A549 (cell line): ENCODE measurements around the gene TAF9. TPM values are rescaled to one million over a fixed set of nuclear protein-coding genes. Genes with fewer than 3 reads are reported as not detected.
A peak's percentile ranks its signal among the peaks of the same experiment; 100 is the strongest.

Experiments
- ATAC-seq, 2 experiments: fragments of 200-7000 bp in 1 of 2; fragments of >200 bp in 1 of 2; cut with Nextera tagmentation in 1 of 2; cut with Tn5 transposase in 1 of 2; 3 replicates each; pipeline versions ENCODE4 v1.8.0 to v1.9.1; 2018 to 2020; ENCODE audit warnings: mild to moderate bottlenecking in 1 of 2, moderate library complexity in 1 of 2
- CTCF ChIA-PET: fragments of 300-600 bp; sonication (Branson Sonifier 250); formaldehyde crosslinking; extraction: SDS; loops from one replicate; lab custom pipeline; 2021; ENCODE audit warnings: antibody characterized with exemption, inconsistent platforms; lab: Yijun Ruan, JAX
- POLR2A ChIA-PET: fragments of 350-600 bp; formaldehyde crosslinking; extraction: SDS; loops from one replicate; lab custom pipeline; 2021; ENCODE audit warnings: antibody characterized with exemption, inconsistent platforms; lab: Yijun Ruan, JAX
- DNase-seq, 2 experiments: peaks; one replicate each; pipeline versions ENCODE4 v3.0.0 to v3.0.0-alpha.2; 2011 to 2016; ENCODE audit warnings: low read depth in 1 of 2, low spot score in 1 of 2
- FAIRE-seq: peaks from 2 replicates; lab custom pipeline; 2011; peaks lifted over from hg19 to GRCh38; lab: Jason Lieb, UNC
- H3K27ac ChIP-seq, 2 experiments: fragments of >200 bp; sonication (Bioruptor Twin); formaldehyde crosslinking; 3 replicates each; pipeline ENCODE4 v1.5.1; 2016 to 2017
- H3K4me1 ChIP-seq: fragments of >200 bp; sonication (Bioruptor Twin); formaldehyde crosslinking; 3 replicates; pipeline ENCODE4 v1.6.1; 2016
- H3K4me2 ChIP-seq: fragments of >200 bp; sonication (Bioruptor Twin); formaldehyde crosslinking; 3 replicates; pipeline ENCODE4 v1.6.1; 2016
- H3K4me3 ChIP-seq: fragments of >200 bp; sonication (Bioruptor Twin); formaldehyde crosslinking; 3 replicates; pipeline ENCODE4 v1.5.1; 2016
- H3K9me3 ChIP-seq: fragments of >200 bp; sonication (Bioruptor Twin); formaldehyde crosslinking; 3 replicates; pipeline ENCODE4 v1.6.1; 2016
- CBX2 ChIP-seq: fragments of 200-600 bp; sonication (generic); IDR thresholded peaks from 2 replicates; pipeline ENCODE4 v1.6.1; 2016; ENCODE audit warnings: low read depth, mild to moderate bottlenecking, borderline replicate concordance
- CBX8 ChIP-seq: fragments of 200-600 bp; sonication (generic); IDR thresholded peaks from 2 replicates; pipeline ENCODE4 v1.6.1; 2016
- EHF ChIP-seq: fragments of 250-450 bp; sonication (Bioruptor Pico); IDR thresholded peaks from 2 replicates; pipeline ENCODE4 v1.5.0; 2020; ENCODE audit warnings: mild to moderate bottlenecking
- ESRRA ChIP-seq: fragments of 150-350 bp; IDR thresholded peaks from 2 replicates; pipeline ENCODE4 v1.6.1; 2014; ENCODE audit warnings: mild to moderate bottlenecking, low read length, borderline replicate concordance
- HOXA7 ChIP-seq: fragments of 250-450 bp; sonication (Bioruptor Pico); IDR thresholded peaks from 2 replicates; pipeline ENCODE4 v1.5.0; 2020; ENCODE audit warnings: mild to moderate bottlenecking, moderate library complexity
- HOXB13 ChIP-seq: fragments of 250-450 bp; sonication (Bioruptor Pico); IDR thresholded peaks from 2 replicates; pipeline ENCODE4 v1.5.0; 2020; ENCODE audit warnings: low read depth, mild to moderate bottlenecking, moderate library complexity
- NFE2L2 ChIP-seq: fragments of 150-350 bp; conservative IDR thresholded peaks from 2 replicates; pipeline ENCODE4 v1.6.1; 2014; ENCODE audit warnings: low read length
- POLR2A ChIP-seq: IDR thresholded peaks from 2 replicates; pipeline ENCODE4 v1.6.1; 2012; ENCODE audit warnings: mild to moderate bottlenecking, low read length
- RAD21 ChIP-seq, 2 experiments: fragments of >200 bp in 1 of 2; sonication (Bioruptor Twin) in 1 of 2; formaldehyde crosslinking in 1 of 2; IDR thresholded peaks in 1 of 2; conservative IDR thresholded peaks in 1 of 2; 2 replicates in 1 of 2; 3 replicates in 1 of 2; pipeline ENCODE4 v1.6.1; 2012 to 2018; ENCODE audit warnings: inconsistent platforms in 1 of 2
- RFX5 ChIP-seq: fragments of 450-650 bp; IDR thresholded peaks from 2 replicates; pipeline ENCODE4 v1.7.1; 2014; ENCODE audit warnings: antibody characterized with exemption, mild to moderate bottlenecking, moderate library complexity
- SREBF2 ChIP-seq: fragments of 450-650 bp; IDR thresholded peaks from 2 replicates; pipeline ENCODE4 v1.6.1; 2014; ENCODE audit warnings: mild to moderate bottlenecking, moderate library complexity
- TP53 ChIP-seq: fragments of 250-450 bp; sonication (Bioruptor Pico); IDR thresholded peaks from 2 replicates; pipeline ENCODE4 v1.5.0; 2021; ENCODE audit warnings: mild to moderate bottlenecking, moderate library complexity
- ZC3H11A ChIP-seq: fragments of 450-650 bp; IDR thresholded peaks from 2 replicates; pipeline ENCODE4 v1.6.1; 2014; ENCODE audit warnings: antibody characterized with exemption, mild to moderate bottlenecking
- ZSCAN20 ChIP-seq: fragments of 250-450 bp; sonication (Bioruptor Pico); IDR thresholded peaks from 2 replicates; pipeline ENCODE4 v1.8.0; 2022; ENCODE audit warnings: mild to moderate bottlenecking, moderate library complexity
- WGBS: methylation state at CpG from one replicate; pipeline ENCODE4 v1.1.6; 2017; ENCODE audit errors: missing lambda C conversion rate; 5-methylcytosine and 5-hydroxymethylcytosine counted together
- polyA plus RNA-seq, 4 experiments: library from polyadenylated mRNA; depleted of rRNA in 3 of 4; stranded (reverse); fragments of >200 nt; fragmentation: RNase III in 1 of 4; extraction: RNeasy Plus Mini Kit Qiagen cat#74134 plus additional on column Dnase treatment in 1 of 4; gene quantifications; 2 replicates in 3 of 4; 3 replicates in 1 of 4; pipeline ENCODE4 v1.2.3, GENCODE V29; 2011 to 2017
- TF ChIP-seq, protein P1 (sequence below): fragments of 250-450 bp; sonication (Bioruptor Pico); IDR thresholded peaks from 2 replicates; pipeline ENCODE4 v1.5.0; 2020; ENCODE audit warnings: low read depth, mild to moderate bottlenecking, moderate library complexity
- TF ChIP-seq, protein P2 (sequence below): fragments of 200-600 bp; sonication (generic); IDR thresholded peaks from 2 replicates; pipeline ENCODE4 v1.6.1; 2016; ENCODE audit warnings: antibody characterized with exemption, mild to moderate bottlenecking, moderate library complexity
- TF ChIP-seq, protein P3 (sequence below): fragments of 150-350 bp; IDR thresholded peaks from 2 replicates; pipeline ENCODE4 v1.6.1; 2014; ENCODE audit warnings: low read depth, mild to moderate bottlenecking, low read length
- TF ChIP-seq, protein P4 (sequence below): IDR thresholded peaks from 2 replicates; pipeline ENCODE4 v1.6.1; 2012
- TF ChIP-seq, protein P5 (sequence below): fragments of >200 bp; sonication (Bioruptor Twin); formaldehyde crosslinking; IDR thresholded peaks from 3 replicates; pipeline ENCODE4 v1.6.1; 2016
- TF ChIP-seq, protein P6 (sequence below): fragments of >200 bp; sonication (Bioruptor Twin); formaldehyde crosslinking; IDR thresholded peaks from 3 replicates; pipeline ENCODE4 v1.5.1; 2016
- TF ChIP-seq, protein P7 (sequence below): fragments of 450-650 bp; IDR thresholded peaks from 2 replicates; pipeline ENCODE4 v1.6.1; 2014; ENCODE audit warnings: antibody characterized with exemption

Gene TAF9
- polyA plus RNA-seq, 2 of the 4 experiments (the other 2 are of a cell fraction) = 112 to 269 TPM

DNA sequence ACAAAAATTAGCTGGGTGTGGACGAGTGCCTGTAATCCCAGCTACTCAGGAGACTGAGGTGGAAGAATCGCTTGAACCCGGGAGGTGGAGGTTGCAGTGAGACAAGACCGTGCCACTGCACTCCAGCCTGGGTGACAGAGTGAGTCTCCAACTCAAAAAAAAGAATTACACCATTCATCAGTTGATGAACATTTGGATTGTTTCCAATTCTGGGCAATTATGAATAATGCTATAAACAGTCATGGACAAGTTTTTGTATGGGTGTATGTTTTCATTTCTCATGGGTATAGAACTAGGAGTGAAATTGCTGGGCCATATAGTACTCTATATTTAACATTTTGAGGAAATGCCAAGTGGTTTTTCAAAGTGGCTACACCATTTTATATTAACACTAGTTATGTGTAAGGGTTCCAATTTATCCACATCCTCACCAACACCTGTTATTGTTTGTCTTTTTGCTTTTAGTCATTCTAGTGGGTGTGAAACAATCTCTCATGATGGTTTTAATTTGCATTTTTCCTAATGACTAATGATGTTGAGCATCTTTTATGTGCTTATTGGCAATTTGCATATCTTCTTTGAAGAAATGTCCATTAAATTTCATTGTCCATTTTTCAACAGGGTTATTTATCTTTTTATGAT lies 27.7 kb downstream of the TAF9 start (continued):
- TF ChIP-seq, protein P1, sequence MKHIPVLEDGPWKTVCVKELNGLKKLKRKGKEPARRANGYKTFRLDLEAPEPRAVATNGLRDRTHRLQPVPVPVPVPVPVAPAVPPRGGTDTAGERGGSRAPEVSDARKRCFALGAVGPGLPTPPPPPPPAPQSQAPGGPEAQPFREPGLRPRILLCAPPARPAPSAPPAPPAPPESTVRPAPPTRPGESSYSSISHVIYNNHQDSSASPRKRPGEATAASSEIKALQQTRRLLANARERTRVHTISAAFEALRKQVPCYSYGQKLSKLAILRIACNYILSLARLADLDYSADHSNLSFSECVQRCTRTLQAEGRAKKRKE (CRISPR knock-in tag) = no peak
- TF ChIP-seq SREBF2 = no peak
- no peak for TF ChIP-seq RFX5

DNA sequence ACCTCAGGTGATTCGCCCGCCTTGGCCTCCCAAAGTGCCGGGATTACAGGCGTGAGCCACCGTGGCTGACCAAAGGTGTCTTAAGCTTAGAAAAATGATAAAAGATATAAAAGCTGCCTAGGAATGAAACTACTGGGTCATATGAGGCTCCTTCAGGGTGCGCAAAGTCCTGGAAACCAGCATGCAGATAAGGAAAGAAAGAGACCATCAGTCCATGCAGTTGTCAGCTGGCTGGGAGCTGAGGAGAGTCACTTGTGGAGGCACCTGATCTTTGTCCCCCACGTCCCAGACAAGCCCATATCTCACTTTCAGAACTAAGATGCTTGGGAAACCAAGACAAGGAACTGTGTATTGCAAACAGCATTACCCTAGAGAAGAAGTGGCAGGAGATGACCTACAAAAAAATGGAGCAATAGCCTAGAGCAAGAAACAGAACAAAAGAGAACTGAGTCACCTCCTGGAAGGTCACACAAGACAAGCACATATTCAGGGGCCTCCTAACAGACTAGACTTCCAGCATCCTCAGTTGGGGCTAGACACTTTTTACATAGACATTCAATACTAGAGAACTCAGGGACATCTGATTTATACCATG lies 33.9 kb downstream of the TAF9 start:
- Histone ChIP-seq H3K9me3 (no peaks in the 10 kb centered on the region), H3K4me3 (no peak overlapping the region), H3K4me2 (no peak overlapping the region; the same call in 2 of the 3 replicates), H3K27ac (no peak overlapping the region), H3K4me1 (peaks cover 12% of the 10 kb centered on the region; the same call in 2 of the 3 replicates)
- no peak for TF ChIP-seq RFX5
- no peak for TF ChIP-seq ZSCAN20
- no peak for TF ChIP-seq ZC3H11A
- TF ChIP-seq EHF (CRISPR knock-in tag) = no peak
- no peak for TF ChIP-seq RAD21 (conservative IDR thresholded peaks at IDR 0.05 in 1 of 2, IDR thresholded peaks at IDR 0.05 in 1 of 2)
- TF ChIP-seq, protein P2, sequence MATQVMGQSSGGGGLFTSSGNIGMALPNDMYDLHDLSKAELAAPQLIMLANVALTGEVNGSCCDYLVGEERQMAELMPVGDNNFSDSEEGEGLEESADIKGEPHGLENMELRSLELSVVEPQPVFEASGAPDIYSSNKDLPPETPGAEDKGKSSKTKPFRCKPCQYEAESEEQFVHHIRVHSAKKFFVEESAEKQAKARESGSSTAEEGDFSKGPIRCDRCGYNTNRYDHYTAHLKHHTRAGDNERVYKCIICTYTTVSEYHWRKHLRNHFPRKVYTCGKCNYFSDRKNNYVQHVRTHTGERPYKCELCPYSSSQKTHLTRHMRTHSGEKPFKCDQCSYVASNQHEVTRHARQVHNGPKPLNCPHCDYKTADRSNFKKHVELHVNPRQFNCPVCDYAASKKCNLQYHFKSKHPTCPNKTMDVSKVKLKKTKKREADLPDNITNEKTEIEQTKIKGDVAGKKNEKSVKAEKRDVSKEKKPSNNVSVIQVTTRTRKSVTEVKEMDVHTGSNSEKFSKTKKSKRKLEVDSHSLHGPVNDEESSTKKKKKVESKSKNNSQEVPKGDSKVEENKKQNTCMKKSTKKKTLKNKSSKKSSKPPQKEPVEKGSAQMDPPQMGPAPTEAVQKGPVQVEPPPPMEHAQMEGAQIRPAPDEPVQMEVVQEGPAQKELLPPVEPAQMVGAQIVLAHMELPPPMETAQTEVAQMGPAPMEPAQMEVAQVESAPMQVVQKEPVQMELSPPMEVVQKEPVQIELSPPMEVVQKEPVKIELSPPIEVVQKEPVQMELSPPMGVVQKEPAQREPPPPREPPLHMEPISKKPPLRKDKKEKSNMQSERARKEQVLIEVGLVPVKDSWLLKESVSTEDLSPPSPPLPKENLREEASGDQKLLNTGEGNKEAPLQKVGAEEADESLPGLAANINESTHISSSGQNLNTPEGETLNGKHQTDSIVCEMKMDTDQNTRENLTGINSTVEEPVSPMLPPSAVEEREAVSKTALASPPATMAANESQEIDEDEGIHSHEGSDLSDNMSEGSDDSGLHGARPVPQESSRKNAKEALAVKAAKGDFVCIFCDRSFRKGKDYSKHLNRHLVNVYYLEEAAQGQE = no peak
- TF ChIP-seq, protein P1 (CRISPR knock-in tag) = no peak
- no peak for TF ChIP-seq HOXB13 (CRISPR knock-in tag)
- no peak for TF ChIP-seq CBX8
- no peak for TF ChIP-seq TP53 (CRISPR knock-in tag)
- TF ChIP-seq POLR2A = no peak
- no peak for TF ChIP-seq CBX2
- DNase-seq (no peak), FAIRE-seq (no peak), ATAC-seq (no peak)
- ChIA-PET POLR2A (interaction anchor here (0.6 kb wide), 2 partner anchors 11 to 80 kb away, joined by 3 to 4 read pairs; partner anchors contain the start of gene MARVELD2), CTCF (interaction anchor here (0.6 to 5.9 kb wide), 24 partner anchors 9 to 1010 kb away, joined by 3 to 42 read pairs (median 4); partner anchors contain the start of gene SLC30A5)
- 86% methylated on average over 7 of the region's 7 CpGs for WGBS

DNA sequence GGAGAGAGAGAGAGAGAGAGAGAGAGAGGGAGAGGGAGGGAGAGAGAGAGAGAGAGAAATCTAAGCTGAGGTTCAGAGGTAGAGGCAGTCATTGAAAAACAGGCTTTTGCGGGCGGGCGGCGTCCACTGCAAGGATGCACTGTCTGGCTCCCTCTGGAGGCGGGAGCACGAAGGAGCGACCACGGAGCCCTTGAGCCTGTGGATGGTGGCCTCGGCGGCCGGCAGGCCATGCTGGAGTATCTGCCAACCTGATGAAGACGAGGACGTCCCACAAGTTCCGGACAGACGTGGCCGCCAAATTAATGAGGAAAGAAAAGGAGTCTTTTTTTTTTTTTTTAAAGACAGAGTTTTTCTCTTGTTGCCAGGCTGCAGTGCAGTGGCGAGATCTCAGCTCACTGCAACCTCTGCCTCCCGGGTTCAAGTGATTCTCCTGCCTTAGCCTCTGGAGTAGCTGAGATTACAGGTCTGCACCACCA lies 34.5 kb downstream of the TAF9 start:
- CTCF ChIA-PET = interaction anchor here (0.6 to 5.9 kb wide), 41 partner anchors 8 to 311 kb away, joined by 3 to 42 read pairs (median 4); partner anchors contain the start of gene SLC30A5
- Histone ChIP-seq H3K4me1 (peaks cover 12% of the 10 kb centered on the region; the same call in 2 of the 3 replicates), H3K27ac (no peak overlapping the region), H3K4me3 (no peak overlapping the region), H3K9me3 (no peaks in the 10 kb centered on the region), H3K4me2 (peak overlapping the region; percentile 51)
- 13% methylated on average over 18 of the region's 18 CpGs for WGBS
- POLR2A ChIA-PET = interaction anchor here (0.6 to 1.2 kb wide), 3 partner anchors 10 to 241 kb away, joined by 3 to 4 read pairs (median 3); partner anchors contain the start of genes MARVELD2 and SLC30A5
- ATAC-seq = peak; percentile 93 to 94
- DNase-seq = peak; percentile 75 to 85
- no peak for FAIRE-seq
- no peak for TF ChIP-seq HOXA7 (CRISPR knock-in tag)
- no peak for TF ChIP-seq TP53 (CRISPR knock-in tag)
- TF ChIP-seq, protein P3, sequence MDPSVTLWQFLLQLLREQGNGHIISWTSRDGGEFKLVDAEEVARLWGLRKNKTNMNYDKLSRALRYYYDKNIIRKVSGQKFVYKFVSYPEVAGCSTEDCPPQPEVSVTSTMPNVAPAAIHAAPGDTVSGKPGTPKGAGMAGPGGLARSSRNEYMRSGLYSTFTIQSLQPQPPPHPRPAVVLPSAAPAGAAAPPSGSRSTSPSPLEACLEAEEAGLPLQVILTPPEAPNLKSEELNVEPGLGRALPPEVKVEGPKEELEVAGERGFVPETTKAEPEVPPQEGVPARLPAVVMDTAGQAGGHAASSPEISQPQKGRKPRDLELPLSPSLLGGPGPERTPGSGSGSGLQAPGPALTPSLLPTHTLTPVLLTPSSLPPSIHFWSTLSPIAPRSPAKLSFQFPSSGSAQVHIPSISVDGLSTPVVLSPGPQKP = no peak
- TF ChIP-seq, protein P4, sequence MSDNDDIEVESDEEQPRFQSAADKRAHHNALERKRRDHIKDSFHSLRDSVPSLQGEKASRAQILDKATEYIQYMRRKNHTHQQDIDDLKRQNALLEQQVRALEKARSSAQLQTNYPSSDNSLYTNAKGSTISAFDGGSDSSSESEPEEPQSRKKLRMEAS = peak; percentile 71
- TF ChIP-seq, protein P5, sequence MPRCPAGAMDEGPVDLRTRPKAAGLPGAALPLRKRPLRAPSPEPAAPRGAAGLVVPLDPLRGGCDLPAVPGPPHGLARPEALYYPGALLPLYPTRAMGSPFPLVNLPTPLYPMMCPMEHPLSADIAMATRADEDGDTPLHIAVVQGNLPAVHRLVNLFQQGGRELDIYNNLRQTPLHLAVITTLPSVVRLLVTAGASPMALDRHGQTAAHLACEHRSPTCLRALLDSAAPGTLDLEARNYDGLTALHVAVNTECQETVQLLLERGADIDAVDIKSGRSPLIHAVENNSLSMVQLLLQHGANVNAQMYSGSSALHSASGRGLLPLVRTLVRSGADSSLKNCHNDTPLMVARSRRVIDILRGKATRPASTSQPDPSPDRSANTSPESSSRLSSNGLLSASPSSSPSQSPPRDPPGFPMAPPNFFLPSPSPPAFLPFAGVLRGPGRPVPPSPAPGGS = no peak
- TF ChIP-seq CBX2 = no peak
- TF ChIP-seq NFE2L2 = no peak
- TF ChIP-seq, protein P6, sequence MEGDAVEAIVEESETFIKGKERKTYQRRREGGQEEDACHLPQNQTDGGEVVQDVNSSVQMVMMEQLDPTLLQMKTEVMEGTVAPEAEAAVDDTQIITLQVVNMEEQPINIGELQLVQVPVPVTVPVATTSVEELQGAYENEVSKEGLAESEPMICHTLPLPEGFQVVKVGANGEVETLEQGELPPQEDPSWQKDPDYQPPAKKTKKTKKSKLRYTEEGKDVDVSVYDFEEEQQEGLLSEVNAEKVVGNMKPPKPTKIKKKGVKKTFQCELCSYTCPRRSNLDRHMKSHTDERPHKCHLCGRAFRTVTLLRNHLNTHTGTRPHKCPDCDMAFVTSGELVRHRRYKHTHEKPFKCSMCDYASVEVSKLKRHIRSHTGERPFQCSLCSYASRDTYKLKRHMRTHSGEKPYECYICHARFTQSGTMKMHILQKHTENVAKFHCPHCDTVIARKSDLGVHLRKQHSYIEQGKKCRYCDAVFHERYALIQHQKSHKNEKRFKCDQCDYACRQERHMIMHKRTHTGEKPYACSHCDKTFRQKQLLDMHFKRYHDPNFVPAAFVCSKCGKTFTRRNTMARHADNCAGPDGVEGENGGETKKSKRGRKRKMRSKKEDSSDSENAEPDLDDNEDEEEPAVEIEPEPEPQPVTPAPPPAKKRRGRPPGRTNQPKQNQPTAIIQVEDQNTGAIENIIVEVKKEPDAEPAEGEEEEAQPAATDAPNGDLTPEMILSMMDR = peak; percentile 69
- no peak for TF ChIP-seq ESRRA
- TF ChIP-seq, protein P7, sequence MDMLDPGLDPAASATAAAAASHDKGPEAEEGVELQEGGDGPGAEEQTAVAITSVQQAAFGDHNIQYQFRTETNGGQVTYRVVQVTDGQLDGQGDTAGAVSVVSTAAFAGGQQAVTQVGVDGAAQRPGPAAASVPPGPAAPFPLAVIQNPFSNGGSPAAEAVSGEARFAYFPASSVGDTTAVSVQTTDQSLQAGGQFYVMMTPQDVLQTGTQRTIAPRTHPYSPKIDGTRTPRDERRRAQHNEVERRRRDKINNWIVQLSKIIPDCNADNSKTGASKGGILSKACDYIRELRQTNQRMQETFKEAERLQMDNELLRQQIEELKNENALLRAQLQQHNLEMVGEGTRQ = no peak
